ENCODE results near the gene TDRD7.
"Not testable (repeated sequence)": the region's sequence is repeated elsewhere in the genome, so short reads cannot be mapped to it uniquely, and the experiment has no call there.

TDRD7 gene

DNA sequence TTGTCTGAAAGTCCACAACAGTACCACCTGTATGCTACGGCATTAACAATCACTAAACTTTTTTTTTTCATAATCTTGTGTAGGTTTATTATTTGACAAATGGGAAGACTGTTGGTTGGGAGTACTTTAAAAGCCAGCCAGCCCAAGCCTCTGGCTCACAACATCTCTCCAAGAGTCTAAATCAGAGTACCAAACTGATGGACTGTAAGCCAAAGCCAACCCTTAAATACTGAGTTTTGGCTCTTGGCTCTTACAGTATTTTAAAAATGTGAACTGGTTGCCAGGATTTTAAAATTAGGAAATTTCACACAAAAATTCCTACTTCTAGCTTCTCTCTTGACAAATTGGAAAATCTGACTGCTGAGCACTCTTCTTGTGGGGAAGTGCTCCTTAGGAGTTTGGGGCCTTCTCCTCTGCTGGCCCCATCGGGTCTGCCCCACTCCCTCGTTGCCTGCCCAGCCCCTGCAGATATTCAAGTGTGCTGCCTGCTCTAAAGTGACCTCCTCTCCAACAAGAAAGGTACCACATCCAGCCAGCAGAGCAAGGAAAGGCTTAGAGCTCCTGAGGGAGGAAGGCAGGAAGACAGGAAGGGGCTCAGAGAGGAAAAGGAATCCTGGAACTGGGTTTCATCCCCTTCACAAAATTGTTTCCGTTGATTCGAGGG lies 67.7 kb downstream of the TDRD7 start:
- DNase-seq = no peak

DNA sequence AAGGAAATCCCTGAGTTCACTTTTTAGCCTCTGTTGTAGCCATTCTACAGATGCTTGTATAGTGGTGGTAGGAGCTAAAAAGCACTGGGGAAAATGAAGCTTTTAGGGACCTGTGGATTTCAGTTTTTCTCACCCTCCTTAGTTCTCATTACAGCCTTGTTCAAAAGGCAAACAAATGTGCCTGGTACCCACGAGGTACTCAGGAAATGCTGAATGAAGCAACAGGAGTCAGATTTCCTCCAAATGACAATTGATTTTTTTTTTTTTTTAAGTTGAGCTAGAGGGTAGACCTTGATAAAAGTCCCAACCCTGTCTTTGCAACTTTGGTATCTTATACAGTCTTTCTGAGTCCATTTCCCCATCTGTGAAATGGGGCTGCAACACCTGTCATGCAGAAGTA lies 68.3 kb downstream of the TDRD7 start:
- DNase-seq = no peak

DNA sequence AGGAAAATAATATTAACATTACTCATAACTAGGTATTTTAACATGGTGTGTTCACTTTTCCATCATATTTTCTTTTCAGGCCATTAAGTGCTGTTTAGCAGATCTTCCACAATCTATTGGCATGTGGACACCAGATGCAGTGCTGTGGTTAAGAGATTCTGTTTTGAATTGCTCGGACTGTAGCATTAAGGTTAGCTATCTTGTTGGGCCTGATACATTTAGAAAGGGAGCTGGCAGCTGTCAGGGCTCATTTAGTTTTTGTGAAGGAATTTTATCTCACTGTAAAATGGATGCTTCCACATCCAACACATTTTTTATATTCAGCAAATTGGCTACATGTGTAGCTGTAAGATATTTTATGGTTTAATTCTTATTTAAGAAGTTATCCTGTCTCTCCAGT lies 68.9 kb downstream of the TDRD7 start:
- DNase-seq = no peak

DNA sequence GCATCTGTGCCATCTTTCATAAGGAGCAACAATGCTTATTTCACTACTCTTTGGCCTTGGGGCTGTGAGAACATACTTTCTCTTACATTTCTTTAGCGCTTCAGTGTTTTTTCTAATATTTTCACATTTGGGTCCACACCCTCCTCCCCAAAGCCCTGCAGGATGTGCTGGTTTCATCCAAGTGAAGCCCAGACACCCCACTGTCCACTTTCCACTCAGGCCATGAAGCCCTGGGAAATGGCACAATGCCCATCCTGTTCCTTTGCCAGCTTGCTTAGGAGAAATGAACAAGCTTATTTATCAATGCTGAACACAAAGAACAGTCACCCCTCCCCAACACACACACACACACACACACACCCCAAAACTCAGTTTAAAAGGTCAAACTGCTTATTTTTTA lies 72.2 kb downstream of the TDRD7 start:
- DNase-seq = no peak

DNA sequence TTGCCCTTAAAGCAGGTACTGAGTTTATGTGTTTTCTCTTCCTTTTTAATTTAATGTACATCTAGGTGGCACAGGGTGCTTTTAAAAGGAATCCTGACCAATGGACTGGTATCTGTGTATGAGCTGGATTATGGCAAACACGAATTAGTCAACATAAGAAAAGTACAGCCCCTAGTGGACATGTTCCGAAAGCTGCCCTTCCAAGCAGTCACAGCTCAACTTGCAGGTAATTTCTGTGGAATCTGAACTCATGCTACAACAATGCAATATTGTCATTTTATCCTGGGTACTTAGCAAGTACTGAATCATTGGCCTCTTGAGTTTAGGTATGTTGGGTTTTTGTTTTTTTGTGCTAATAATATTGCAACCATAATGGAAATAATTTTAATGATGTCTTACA lies 75.2 kb downstream of the TDRD7 start:
- DNase-seq = no peak

DNA sequence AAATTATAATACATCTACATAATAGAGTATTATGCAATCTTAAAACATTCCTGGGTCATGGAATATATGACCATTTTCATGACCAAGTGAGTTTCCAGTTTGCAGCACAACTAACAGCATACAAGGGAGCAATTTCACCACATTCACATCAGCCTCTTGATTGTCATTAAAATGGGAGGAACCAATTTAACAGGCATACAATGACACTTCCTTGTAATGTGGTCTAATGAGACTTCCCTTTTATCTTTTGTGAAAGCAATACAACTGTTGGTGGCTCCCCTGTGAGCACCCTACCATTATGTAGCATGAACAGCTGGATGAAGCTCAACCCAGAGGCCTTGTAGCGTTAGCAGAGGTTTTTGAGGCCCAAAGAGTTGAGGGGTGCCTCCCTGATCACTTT lies 76.0 kb downstream of the TDRD7 start:
- no peak for DNase-seq

DNA sequence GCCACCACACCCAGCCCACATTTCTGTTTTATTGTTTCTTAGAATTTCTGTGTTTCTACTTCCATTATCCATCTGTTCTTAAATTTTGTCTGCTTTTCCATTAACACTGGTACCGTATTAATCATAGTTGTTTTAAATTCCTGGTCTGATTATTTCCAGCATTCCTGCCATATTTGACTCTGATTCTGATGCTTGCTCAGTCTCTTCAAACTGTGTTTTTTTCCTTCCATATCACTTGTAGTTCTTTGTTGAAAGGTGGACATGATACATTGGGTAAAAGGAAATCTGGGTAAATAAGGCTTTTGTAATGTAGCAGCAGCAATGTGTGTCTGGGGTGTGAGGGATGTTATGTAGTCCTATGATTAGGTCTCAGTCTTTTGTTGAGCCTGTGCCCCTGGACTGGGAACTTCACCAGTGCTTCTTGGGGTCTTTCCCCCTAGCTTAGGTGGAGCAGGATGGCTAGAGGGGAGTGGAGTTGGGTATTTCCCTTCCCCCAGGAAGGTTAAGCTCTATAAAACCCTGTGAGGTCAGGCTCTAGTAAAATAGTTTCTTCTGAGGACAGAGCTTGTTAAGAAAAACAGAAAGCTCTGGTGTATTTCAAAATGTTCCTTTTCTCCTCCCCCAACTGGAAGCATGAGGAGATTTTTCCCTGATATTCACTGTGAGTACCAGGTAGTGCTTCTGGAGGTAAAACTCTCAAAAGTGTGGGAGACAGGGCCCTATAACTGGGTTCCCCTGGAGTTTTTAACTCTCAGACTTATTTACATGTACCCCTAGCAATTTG lies 79.5 kb downstream of the TDRD7 start:
- DNase-seq = no peak

DNA sequence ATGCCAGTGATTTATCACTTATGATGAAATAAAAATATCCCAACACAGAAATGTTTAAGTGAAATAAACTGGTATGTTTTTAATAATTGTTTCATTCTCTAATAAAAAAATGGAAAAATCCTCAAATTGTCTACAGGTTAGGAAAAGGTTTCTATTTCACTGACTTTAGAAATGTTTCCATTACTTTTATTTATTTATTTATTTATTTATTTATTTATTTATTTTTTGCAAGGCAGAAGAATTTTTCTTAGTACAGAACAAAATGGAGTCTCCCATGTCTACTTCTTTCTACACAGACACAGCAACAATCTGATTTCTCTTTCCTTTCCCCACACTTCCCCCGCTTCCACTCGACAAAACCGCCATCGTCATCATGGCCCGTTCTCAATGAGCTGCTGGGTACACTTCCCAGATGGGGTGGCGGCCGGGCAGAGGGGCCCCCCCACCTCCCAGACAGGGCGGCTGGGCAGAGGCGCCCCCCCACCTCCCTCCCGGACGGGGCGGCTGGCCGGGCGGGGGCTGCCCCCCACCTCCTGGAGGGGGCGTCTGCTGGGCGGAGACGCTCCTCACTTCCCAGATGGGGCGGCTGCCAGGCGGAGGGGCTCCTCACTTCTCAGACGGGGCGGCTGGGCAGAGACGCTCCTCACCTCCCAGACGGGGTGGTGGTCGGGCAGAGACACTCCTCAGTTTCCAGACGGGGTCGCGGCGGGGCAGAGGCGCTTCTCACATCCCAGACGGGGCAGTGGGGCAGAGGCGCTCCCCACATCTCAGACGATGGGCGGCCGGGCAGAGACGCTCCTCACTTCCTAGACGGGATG lies 85.9 kb downstream of the TDRD7 start:
- DNase-seq = not testable (repeated sequence)

DNA sequence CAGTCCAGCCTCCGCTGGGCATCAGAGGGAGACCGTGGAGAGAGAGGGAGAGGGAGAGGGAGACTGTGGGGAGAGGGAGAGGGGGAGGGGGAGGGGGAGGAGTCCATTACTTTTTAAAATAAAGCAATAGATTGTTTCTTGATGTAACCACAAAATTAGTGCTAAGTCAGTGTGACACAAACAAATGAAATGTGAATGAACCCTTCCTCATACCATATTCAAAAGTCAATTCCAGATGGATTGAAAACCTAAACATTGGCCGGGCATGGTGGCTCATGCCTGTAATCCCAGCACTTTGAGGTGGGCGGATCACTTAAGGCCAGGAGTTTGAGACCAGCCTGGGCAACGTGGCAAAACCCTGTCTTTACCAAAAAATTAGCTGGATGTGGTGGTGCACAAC lies 87.0 kb downstream of the TDRD7 start:
- not testable (repeated sequence) for DNase-seq

DNA sequence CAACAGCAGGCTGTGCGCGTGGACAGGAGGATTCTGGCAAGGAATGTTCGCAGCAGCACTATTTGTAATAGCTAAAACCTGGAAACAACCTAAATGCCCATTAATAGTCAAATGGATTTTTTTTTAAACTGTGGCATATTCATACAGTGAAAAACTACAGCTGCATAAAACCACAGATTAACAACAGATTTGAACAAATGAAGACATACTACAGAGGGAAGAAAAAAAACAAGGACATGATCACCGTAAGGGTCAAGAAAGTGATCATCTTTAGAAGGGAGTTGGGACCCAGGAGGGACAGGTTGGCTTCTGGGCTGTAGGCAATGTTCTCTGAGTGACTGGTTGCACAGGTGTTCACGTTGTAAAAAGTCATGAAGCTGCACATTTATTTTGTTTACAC lies 88.4 kb downstream of the TDRD7 start:
- DNase-seq = no peak

DNA sequence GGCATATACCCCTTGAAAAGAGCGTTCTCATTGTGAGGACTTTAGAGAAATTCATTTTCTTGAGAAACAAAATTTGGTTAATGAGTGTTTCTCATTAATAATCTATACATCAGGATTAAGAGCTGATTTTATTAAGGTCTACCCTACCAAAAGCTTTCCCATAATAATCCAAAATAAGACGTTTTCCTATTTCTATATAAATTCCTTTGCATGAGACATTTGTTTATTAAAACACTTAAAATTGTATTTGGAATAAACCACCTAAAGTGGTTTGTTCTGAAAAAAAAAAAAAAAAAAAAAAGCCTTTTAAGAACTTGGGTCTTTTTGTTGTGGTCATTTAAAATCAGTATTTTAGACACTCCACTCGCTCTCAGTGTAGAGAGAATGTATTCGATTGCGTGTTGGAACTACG lies 88.9 kb downstream of the TDRD7 start:
- no peak for DNase-seq

DNA sequence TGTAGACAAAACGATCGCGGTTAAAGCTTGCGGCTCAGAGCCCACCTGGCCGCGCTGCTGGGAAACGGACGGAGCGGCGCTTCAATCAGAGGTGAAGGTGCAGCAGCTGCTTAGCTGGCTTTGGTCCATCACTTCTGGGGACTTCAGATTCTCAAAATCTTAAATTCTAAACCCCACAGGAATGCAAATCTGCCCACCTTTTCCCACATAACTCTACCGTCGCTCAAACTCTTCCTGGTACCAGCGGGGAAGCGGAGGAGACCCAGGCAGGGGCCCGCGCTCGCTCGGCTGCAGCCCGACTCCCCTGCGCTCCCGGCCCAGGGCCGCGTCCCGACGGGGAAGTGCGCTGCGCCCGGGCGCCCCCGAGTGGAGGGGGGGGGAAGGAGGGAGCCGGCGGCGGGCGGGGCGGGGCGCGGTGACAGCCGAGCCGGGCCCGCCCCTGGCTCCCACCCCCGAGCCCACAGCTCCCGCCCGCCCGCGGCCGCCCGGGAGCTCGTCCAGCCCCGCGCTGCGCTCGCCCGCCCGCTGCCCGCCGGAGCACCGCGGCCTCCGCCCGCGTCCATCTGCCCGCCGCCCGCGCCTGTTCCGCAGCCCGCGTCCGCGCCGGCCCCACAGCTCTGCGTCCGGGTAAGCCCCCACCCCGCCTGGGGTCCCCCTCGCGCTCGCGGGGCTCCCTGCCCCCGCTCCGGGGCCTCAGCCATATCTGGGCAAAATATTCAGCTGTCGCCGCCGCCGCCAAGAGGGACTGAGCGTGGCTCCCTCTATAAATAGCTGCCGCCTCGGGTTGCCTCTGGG lies 89.5 kb downstream of the TDRD7 start, which contains the start of gene TMOD1:
TSS of gene TMOD1 (plus strand) at position 490 of the 795 bp plus-strand sequence. CDS start 22,523 bp downstream, outside the sequence.
- peak; percentile 45 for DNase-seq

DNA sequence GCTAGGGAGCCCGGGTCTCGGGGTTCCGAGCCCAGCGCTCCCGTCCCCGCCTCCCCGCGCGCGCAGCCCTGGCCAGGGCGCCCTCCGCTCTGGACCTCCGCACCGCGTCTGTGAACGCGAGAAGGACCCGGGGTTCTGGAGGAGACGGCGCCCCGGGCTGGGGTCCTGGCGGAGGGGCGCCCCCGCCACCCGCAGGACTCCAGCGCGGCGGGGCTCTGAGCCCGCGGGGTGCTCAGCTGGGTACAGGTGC lies 90.0 kb downstream of the TDRD7 start:
- DNase-seq = no peak

DNA sequence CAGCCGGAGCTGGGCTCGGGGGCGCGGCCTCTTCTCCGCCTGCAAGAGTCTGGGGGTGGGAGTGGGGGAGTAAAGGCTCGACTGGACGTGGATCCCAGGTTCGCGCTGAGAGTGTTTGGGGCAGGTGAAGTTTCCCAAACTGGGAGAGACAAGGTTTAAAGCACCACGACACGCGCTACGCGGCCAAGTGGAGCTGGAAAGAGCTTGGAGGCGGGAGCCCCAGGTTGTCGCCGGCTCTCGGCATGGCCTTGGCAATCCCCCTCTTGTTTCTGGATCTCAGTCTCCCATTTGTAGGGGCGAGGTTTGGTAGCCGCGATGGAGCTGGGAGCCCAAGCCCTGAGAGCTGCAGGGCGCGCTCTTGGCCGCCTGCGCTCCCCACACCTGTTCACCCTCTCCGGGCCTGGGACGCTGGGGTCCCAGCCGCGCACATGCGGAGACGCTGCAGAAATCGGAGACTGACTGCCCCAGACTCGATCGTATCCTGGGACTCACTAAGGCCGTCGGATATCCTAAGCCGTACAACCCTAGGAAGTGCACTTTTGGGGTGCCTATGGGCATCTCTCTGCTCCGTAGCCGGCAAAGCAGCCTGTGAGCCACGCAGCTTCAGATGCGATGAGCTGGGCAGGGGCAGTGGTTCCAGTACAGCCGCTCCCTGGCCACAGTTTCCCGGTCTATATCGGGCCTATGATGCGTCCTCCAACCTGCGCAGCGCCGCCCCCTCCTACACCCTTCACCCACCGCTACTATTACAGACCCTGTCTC lies 90.5 kb downstream of the TDRD7 start:
- no peak for DNase-seq

DNA sequence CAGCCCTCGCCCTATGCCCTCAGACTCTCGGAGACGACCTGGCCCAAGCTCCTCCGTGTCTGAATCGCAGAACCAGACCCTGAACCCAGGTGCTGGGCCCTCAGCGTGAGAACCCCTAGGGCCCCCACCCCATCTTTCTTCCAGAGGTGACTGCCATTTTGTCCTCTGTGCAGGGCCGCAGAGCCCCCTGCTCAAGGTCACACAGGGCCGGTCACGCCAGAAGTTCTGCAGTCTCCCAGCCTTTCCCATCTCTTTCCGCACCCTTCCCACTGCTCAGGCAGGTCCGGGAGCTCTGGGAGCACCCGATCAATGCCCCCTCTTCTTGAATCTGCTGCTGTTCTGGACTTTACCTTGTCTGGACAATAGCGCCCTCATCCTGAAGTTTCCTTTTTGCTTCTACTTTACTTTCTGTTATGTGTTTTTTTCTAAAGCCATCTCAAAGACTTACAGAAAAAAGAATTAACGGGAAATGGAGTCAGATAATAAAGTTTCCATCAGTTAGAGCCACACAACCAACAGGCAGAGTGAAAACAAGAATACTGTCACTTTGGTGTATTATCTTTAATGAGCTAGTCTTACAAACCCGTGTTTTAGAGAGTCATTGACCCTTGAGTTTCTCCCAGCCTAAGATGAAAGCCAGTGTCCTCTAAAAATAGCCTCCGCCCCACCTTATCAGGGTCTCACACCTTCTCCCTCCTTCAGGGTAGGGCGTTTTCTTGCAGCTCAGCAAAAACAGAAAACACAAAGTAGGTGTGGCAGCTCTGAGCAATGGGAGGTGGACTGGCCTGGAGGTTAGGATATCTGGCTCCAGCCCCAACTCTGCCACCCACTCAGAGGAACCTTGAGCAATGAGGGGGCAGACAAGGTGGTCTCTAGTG lies 91.3 kb downstream of the TDRD7 start:
- no peak for DNase-seq

DNA sequence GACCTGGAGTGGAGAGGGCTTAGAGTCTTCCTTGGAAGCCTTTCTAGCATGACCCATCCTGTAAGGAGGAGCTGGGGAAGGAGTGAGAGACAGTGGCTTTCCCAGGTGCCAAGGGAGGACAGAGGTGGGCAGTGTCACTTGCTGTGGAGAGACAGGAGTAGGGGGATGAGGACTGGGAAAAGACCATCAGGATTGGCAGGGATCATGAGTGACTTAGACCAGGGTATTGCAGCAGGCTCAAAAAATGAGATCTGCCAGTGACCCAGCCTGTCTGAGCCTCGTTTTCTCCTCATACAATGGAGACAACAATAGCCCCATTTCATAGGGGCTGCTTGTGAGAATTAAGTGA lies 91.9 kb downstream of the TDRD7 start:
- no peak for DNase-seq

DNA sequence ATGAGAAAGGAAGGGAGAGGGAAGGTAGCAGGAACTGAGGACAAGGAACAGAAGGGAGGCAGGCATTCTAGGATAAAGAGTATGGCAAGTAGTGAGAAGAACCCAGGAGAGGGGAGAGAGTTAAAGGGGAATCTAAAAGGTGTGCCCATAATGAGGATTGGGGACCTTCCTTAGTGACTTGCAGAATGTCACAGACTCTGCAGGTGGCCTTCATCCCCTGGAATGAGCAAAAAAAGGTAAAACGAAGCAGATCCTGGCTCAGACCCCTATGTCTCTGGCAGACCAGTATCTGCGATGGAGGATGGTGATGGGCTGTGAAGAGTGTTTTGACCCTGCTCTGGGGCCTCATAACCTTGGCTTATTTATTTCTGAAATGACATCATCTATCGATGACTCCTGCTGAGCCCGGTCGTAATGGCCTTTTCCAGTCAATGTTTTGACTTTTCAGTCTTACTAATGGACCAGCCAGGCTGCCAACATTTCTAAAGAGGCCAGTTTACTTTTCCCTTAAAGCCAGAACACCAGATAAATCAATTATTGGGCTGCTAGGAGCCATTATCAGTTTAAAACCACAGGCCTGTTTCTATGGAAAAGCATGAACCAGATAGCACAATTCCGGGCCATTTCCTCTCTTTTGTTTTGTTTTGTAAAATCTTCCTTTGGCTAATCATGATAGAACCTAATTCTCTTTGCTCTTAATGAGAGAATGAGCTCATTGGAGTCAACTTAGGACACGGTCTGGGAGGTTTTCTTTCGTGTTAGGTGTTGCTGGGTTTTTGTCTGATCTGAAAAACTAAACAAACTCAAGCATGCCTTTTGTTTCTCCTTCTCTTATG lies 92.7 kb downstream of the TDRD7 start:
- no peak for DNase-seq

DNA sequence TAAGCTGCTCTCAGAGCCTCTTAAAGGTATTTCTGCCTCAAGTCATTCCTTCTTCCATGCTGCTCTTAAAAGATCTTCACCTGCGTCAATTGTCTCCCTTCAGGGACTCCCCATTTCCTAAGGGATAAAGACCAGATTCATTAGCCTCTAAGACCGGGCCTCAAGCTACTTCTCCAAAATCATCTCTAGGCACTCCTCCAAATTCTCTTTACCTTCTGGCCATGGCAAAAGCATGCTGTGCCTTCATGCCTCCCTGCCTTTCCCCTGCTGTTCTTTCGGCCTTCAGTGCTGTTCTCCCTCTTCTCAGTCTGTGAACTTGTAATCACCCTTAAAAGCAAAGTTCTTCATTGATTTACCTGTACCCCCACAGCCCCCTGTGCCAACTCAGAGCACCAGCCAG lies 93.9 kb downstream of the TDRD7 start:
- no peak for DNase-seq

DNA sequence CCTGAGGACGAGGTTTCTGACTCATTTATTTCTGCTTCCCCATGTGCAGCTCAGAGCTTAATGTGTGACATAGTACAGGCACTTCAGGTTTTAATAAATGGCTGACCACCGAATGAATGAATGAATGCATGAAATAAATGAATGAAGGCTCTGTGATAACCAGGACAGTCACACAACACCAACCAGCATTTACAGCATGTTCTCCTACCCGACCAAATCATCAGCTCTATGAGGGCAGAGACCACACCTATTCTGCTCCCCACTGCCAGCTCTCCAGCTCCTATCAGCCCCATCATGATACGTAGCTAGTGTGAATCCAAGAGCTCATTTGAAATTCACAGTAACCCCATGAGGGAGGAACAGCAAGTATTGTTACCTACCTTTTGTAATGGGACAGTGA lies 94.4 kb downstream of the TDRD7 start:
- DNase-seq = no peak

DNA sequence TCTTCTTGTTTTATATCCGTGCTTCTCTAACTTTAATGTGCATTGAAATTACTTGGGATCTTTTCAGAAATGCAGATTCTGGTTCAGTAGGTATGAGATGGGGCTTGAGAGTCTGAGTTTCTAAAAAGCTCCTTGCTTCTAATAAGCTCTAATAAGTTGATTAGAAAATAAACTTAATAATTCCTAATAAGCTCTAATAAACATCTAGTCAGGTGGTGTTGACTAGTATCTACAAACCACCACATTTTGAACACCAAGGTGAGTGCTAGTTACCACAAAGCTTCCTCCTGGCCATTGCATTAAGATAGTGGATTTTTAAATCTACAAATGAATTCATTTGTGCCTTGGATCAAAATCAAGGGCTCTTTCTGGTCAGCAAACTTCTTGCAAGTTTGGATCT lies 94.9 kb downstream of the TDRD7 start:
- no peak for DNase-seq
